ENCODE results near the gene STEAP2.

Gene STEAP2

GRCh38 chr7:90194911-90195809 is 16.4 kb upstream of the STEAP2 start:
- DNase-seq (ENCODE audit: low spot score), result no peak

- DNase-seq (ENCODE audit: low spot score), result no peak
These were observed 9.9 kb upstream of the STEAP2 start for GRCh38 chr7:90201500-90202195.

GRCh38 chr7:90207956-90208355 is 3.6 kb upstream of the STEAP2 start:
- DNase-seq (ENCODE audit: low spot score), result no peak

- DNase-seq (ENCODE audit: low spot score), result no peak
These were observed 1.8 kb upstream of the STEAP2 start for GRCh38 chr7:90209776-90210175.

GRCh38 chr7:90210475-90210874 is 1.1 kb upstream of the STEAP2 start:
- no peak for DNase-seq (ENCODE audit: low spot score)

- no peak for DNase-seq (ENCODE audit: low spot score)
These were observed 559 bp upstream of the STEAP2 start for GRCh38 chr7:90210981-90211380.

GRCh38 chr7:90212149-90212495 is 582 bp downstream of the STEAP2 start:
- DNase-seq (ENCODE audit: low spot score), result no peak

- no peak for DNase-seq (ENCODE audit: low spot score)
These were observed 2.0 kb downstream of the STEAP2 start for GRCh38 chr7:90213521-90213920.

- DNase-seq (ENCODE audit: low spot score), result no peak
These were observed 4.6 kb downstream of the STEAP2 start for GRCh38 chr7:90216080-90216674.

GRCh38 chr7:90216771-90217170 is 5.2 kb downstream of the STEAP2 start:
- no peak for DNase-seq (ENCODE audit: low spot score)

- no peak for DNase-seq (ENCODE audit: low spot score)
These were observed 10.8 kb downstream of the STEAP2 start for GRCh38 chr7:90222390-90222789.

GRCh38 chr7:90222811-90223725 is 11.5 kb downstream of the STEAP2 start:
- no peak for DNase-seq (ENCODE audit: low spot score)

- no peak for DNase-seq (ENCODE audit: low spot score)
These were observed 12.7 kb downstream of the STEAP2 start for GRCh38 chr7:90224195-90224594.

- DNase-seq (ENCODE audit: low spot score), result no peak
These were observed 13.6 kb downstream of the STEAP2 start for GRCh38 chr7:90225181-90225580.

GRCh38 chr7:90225601-90226000 is 14.1 kb downstream of the STEAP2 start:
- no peak for DNase-seq (ENCODE audit: low spot score)

- DNase-seq (ENCODE audit: low spot score), result no peak
These were observed 15.7 kb downstream of the STEAP2 start for GRCh38 chr7:90227259-90227658.

- no peak for DNase-seq (ENCODE audit: low spot score)
These were observed 18.1 kb downstream of the STEAP2 start for GRCh38 chr7:90229682-90230081.

- DNase-seq (ENCODE audit: low spot score), result no peak
These were observed 19.3 kb downstream of the STEAP2 start for GRCh38 chr7:90230834-90231233.

GRCh38 chr7:90231304-90231703 is 19.8 kb downstream of the STEAP2 start:
- DNase-seq (ENCODE audit: low spot score), result no peak

GRCh38 chr7:90232430-90232829 is 20.9 kb downstream of the STEAP2 start:
- no peak for DNase-seq (ENCODE audit: low spot score)

- DNase-seq (ENCODE audit: low spot score), result no peak
These were observed 22.0 kb downstream of the STEAP2 start for GRCh38 chr7:90233569-90233968.

GRCh38 chr7:90236721-90237289 is 25.3 kb downstream of the STEAP2 start:
- no peak for DNase-seq (ENCODE audit: low spot score)

All from activated CD4-positive, alpha-beta T cell treated with anti-CD3 and anti-CD28 coated beads, Interleukin-2, Interleukin-4, amounts not matched to agents 100 ng/mL and 50 ng/mL, durations not matched to agents 16 hours and 8 hours (primary cell).